ENCODE data around the gene ENTPD8. TPM values are rescaled to one million over a fixed set of nuclear protein-coding genes. Genes with fewer than 3 reads are reported as not detected.

The ENTPD8 gene
- total and polyA plus RNA-seq, 2 donors (not counting 1 experiment from before 2014, with no cell fraction given) = under 0.01 TPM; not detected in 1

DNA sequence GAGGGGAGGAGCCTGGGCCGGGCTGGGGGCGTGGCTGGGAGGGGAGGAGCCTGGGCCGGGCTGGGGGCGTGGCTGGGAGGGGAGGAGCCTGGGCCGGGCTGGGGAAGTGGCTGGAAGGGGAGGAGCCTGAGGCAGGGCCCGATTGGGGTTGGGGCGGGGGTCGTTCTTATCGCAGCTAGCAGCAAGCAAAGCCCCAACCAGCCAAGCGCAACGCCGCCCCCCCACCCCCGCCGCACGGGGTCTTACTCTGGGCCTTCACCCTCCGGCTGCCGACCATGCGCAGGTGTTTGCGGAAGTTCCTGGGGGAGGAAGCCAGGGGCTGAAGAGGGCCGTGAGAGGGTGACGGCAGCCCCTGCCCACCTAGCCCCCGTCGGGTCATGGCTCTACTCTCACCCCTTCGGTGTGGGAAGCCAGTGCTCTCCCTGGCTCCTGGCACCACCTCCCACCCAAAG lies 13.0 kb upstream of the ENTPD8 start:
- peaks cover 17% of the 10 kb centered on the region for H3K36me3 ChIP-seq (ENCODE audit: control insufficient read depth, insufficient read depth, low read length)
- H3K27ac ChIP-seq (ENCODE audit: insufficient read depth, low read length) = no peak overlapping the region
- TF ChIP-seq CTCF (conservative IDR thresholded peaks at IDR 0.05 in 1 of 2, IDR thresholded peaks at IDR 0.05 in 1 of 2; ENCODE audit: low read depth in 1 of 2, low read length in 2 of 2) = no peak
- TF ChIP-seq EZH2 (IDR thresholded peaks at IDR 0.05; ENCODE audit: low read length, missing control alignments) = no peak
- H3K79me2 ChIP-seq (ENCODE audit: control insufficient read depth, insufficient read depth, low read length) = peaks cover 3% of the 10 kb centered on the region
- DNase-seq (ENCODE audit: low read depth in 2 of 2) = no peak
- no peaks in the 10 kb centered on the region for H3K27me3 ChIP-seq (ENCODE audit: control insufficient read depth, insufficient read depth, low read length)
- H3K4me2 ChIP-seq (ENCODE audit: extremely low read depth, insufficient read depth, low read length) = no peak overlapping the region
- peak overlapping the region in 1 of 4 experiments; percentile 10 for H3K4me3 ChIP-seq (replicated peaks in 1 of 4; ENCODE audit: control extremely low read depth in 1 of 4, insufficient read depth in 1 of 4, low read depth in 3 of 4, low read length in 4 of 4)
- no peak overlapping the region for H2AFZ ChIP-seq (ENCODE audit: low read length)
- H3K9ac ChIP-seq (ENCODE audit: insufficient read depth, low read length) = no peak overlapping the region
- no peaks in the 10 kb centered on the region for H4K20me1 ChIP-seq (ENCODE audit: control insufficient read depth, extremely low read depth, insufficient read depth, low read length)
- H3K9me3 ChIP-seq (ENCODE audit: control insufficient read depth, insufficient read depth, low read depth, low read length) = no peaks in the 10 kb centered on the region
- peaks cover 3% of the 10 kb centered on the region for H3K4me1 ChIP-seq (ENCODE audit: control insufficient read depth, extremely low read depth, insufficient read depth, low read length)

DNA sequence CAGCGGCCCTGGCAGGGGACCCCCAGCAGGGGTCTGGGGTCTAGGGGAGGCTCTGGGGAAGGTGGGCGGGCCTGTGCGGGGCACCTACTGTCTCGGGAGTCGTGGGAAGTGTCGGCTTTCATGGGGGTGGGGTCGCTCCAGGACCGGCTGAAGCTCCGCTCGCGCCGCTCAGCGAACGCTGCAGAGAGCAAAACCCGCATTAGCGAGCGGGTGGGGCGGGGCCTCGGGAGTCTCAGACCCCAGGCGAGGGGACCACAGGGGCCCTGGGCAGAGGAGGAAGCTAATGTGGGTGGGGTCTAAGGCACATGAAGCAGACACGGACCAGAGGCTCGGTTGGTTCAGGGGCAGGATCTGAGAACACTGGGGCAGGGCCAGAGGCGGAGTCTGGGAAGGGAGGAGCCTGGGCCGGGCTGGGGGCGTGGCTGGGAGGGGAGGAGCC lies 12.5 kb upstream of the ENTPD8 start:
- Histone ChIP-seq H3K4me1 (ENCODE audit: control insufficient read depth, extremely low read depth, insufficient read depth, low read length) (peaks cover 3% of the 10 kb centered on the region), H3K9ac (ENCODE audit: insufficient read depth, low read length) (no peak overlapping the region), H3K9me3 (ENCODE audit: control insufficient read depth, insufficient read depth, low read depth, low read length) (no peaks in the 10 kb centered on the region), H3K36me3 (ENCODE audit: control insufficient read depth, insufficient read depth, low read length) (peaks cover 20% of the 10 kb centered on the region), H3K4me2 (ENCODE audit: extremely low read depth, insufficient read depth, low read length) (peak overlapping the region; percentile 13), H3K27me3 (ENCODE audit: control insufficient read depth, insufficient read depth, low read length) (no peaks in the 10 kb centered on the region), H3K27ac (ENCODE audit: insufficient read depth, low read length) (no peak overlapping the region), H2AFZ (ENCODE audit: low read length) (no peak overlapping the region), H3K79me2 (ENCODE audit: control insufficient read depth, insufficient read depth, low read length) (peaks cover 3% of the 10 kb centered on the region), H4K20me1 (ENCODE audit: control insufficient read depth, extremely low read depth, insufficient read depth, low read length) (no peaks in the 10 kb centered on the region), H3K4me3 (replicated peaks in 1 of 4; ENCODE audit: control extremely low read depth in 1 of 4, insufficient read depth in 1 of 4, low read depth in 3 of 4, low read length in 4 of 4) (peak overlapping the region in 2 of 4 experiments; percentile 16 to 42)
- peak; percentile 40 to 78 for DNase-seq (ENCODE audit: low read depth in 2 of 2)
- TF ChIP-seq CTCF (conservative IDR thresholded peaks at IDR 0.05 in 1 of 2, IDR thresholded peaks at IDR 0.05 in 1 of 2; ENCODE audit: low read depth in 1 of 2, low read length in 2 of 2) (no peak), EZH2 (IDR thresholded peaks at IDR 0.05; ENCODE audit: low read length, missing control alignments) (no peak)

DNA sequence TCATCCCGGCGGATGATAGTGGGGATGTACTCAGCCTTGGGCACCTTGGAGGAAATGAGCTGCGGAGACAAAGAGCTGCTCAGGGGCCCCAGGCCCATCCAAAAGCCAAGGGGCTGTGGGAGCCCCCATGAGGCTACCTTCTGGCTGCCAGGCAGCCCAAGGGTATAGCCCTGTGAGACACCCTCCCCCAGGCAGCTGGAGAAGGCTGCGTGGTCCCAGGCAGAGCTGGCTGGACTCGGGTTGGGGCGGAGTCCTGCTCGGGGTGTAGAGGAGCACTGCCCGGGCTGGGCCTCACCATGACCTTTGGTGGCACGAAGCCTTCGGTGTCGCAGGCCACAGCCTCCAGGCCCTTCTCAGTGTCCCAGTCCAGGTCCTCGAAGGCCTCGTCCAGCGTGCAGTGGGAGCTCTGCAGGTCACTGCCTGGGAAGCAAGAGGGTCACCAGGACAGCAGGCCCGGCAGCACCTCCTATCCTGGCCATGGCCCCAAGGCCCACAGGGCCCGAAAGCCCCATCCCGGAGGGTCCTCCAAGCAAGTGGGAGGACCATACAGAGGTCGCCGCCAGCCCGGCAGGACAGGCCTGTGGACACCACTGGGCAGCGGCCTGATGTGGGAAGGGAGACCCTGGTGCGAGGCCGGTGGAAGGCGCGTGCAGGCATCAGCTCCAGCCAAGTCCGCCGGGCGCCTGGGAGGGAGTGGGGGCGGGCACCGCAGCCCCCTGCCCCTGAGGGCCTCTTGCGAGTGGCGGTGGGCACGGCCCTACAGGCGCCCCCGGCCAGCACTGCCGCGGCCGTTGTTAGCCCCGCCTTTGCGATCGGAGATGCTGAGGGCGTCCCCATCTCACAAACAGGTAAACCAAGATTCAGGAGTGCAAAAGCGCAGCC lies 11.8 kb upstream of the ENTPD8 start:
- Histone ChIP-seq H3K4me2 (ENCODE audit: extremely low read depth, insufficient read depth, low read length) (no peak overlapping the region), H3K36me3 (ENCODE audit: control insufficient read depth, insufficient read depth, low read length) (peaks cover 20% of the 10 kb centered on the region)

More for the DNA sequence above, 11.8 kb upstream of the ENTPD8 start:
- Histone ChIP-seq H3K27me3 (ENCODE audit: control insufficient read depth, insufficient read depth, low read length) (no peaks in the 10 kb centered on the region), H3K27ac (ENCODE audit: insufficient read depth, low read length) (no peak overlapping the region), H3K9me3 (ENCODE audit: control insufficient read depth, insufficient read depth, low read depth, low read length) (no peaks in the 10 kb centered on the region), H3K9ac (ENCODE audit: insufficient read depth, low read length) (no peak overlapping the region), H3K79me2 (ENCODE audit: control insufficient read depth, insufficient read depth, low read length) (no peaks in the 10 kb centered on the region), H3K4me3 (replicated peaks in 1 of 4; ENCODE audit: control extremely low read depth in 1 of 4, insufficient read depth in 1 of 4, low read depth in 3 of 4, low read length in 4 of 4) (peak overlapping the region in 2 of 4 experiments; percentile 16 to 42), H2AFZ (ENCODE audit: low read length) (no peak overlapping the region), H3K4me1 (ENCODE audit: control insufficient read depth, extremely low read depth, insufficient read depth, low read length) (peaks cover 2% of the 10 kb centered on the region), H4K20me1 (ENCODE audit: control insufficient read depth, extremely low read depth, insufficient read depth, low read length) (no peaks in the 10 kb centered on the region)
- TF ChIP-seq CTCF (conservative IDR thresholded peaks at IDR 0.05 in 1 of 2, IDR thresholded peaks at IDR 0.05 in 1 of 2; ENCODE audit: low read depth in 1 of 2, low read length in 2 of 2) = no peak
- TF ChIP-seq EZH2 (IDR thresholded peaks at IDR 0.05; ENCODE audit: low read length, missing control alignments) = no peak
- no peak for DNase-seq (ENCODE audit: low read depth in 2 of 2)

Data from fibroblast of lung (primary cell).